Right lobe of liver (tissue), 6 donors: ENCODE results near the gene SLC27A6. TPM values are rescaled to one million over a fixed set of nuclear protein-coding genes. Genes with fewer than 3 reads are reported as not detected.
"Not testable (repeated sequence)": the region's sequence is repeated elsewhere in the genome, so short reads cannot be mapped to it uniquely, and the experiment has no call there.

Experiments used
- ATAC-seq, 4 donors: fragments of 200-7000 bp; cut with Tn5 transposase; one replicate each; pipeline ENCODE4 v1.9.1; 2020; ENCODE audit warnings: mild to moderate bottlenecking in 4 of 4, moderate library complexity in 4 of 4
- DNase-seq, 3 donors: peaks; one replicate each; pipeline ENCODE4 v3.0.0-alpha.2; 2020
- H3K27ac ChIP-seq, 3 donors: fragments of 200-600 bp; one replicate each; pipeline ENCODE4 v1.8.0; 2022
- H3K27me3 ChIP-seq, 2 donors: fragments of 200-600 bp; one replicate each; pipeline ENCODE4 v1.8.0; 2022
- H3K36me3 ChIP-seq, 4 donors: fragments of 200-600 bp; sonication (generic) in 1 of 4; one replicate each; pipeline versions ENCODE4 v1.5.1 to v1.8.0; 2017 to 2022; ENCODE audit warnings: control low read depth in 1 of 4
- H3K4me1 ChIP-seq, 4 donors: fragments of 200-600 bp; sonication (generic) in 1 of 4; one replicate each; pipeline versions ENCODE4 v1.5.1 to v1.8.0; 2017 to 2022; ENCODE audit warnings: control low read depth in 1 of 4
- H3K4me3 ChIP-seq, 3 donors: fragments of 200-600 bp; one replicate each; pipeline ENCODE4 v1.8.0; 2022
- H3K9me3 ChIP-seq, 4 donors: fragments of 200-600 bp; sonication (generic) in 1 of 4; one replicate each; pipeline versions ENCODE4 v1.5.1 to v1.8.0; 2017 to 2022; ENCODE audit warnings: control low read depth in 1 of 4
- POLR2A ChIP-seq: fragments of 450-650 bp; IDR thresholded peaks from one replicate; pipeline ENCODE4 v1.6.1; 2017; ENCODE audit warnings: antibody characterized with exemption, mild to moderate bottlenecking
- WGBS: methylation state at CpG from one replicate; pipeline ENCODE4 v1.1.6; 2018; ENCODE audit warnings: low coverage, low lambda C conversion rate; ENCODE audit not compliant: insufficient coverage; ENCODE audit errors: missing lambda C conversion rate; 5-methylcytosine and 5-hydroxymethylcytosine counted together
- intact Hi-C, 2 donors: fragments of 100-400 bp; cut with DNase I; formaldehyde crosslinking; loops; one replicate each; pipeline versions ENCODE4 v1.11.2 to v1.14.1; 2022
- total RNA-seq, 6 experiments: library from RNA; depleted of rRNA in 2 of 6; stranded (reverse); fragments of >200 nt in 2 of 6; fragmentation: NEBNext Ultra II Directional in 3 of 6; extraction: Animal tissue kit (Norgen Biotek cat#: 25700) in 3 of 6; gene quantifications; one replicate each; pipeline versions ENCODE4 v1.1.0 to v1.2.4, GENCODE V29; 2016 to 2023
- TF ChIP-seq, protein P1 (sequence below), 4 donors: fragments of 200-600 bp in 3 of 4; fragments of 450-650 bp in 1 of 4; IDR thresholded peaks; one replicate each; pipeline versions ENCODE4 v1.5.1 to v1.8.0; 2016 to 2022; ENCODE audit warnings: antibody characterized with exemption in 4 of 4, mild to moderate bottlenecking in 2 of 4
- donor health status: DM: no; HTN: yes; CAD: no.
- donor health status: DM: no; HTN: no; CAD: no.
- donor health status: DM: no; HTN: no; CAD: no.
- donor health status: DM: no; HTN: yes; CAD: no.
- donor health status: DM: no; HTN: yes; CAD: no.

The SLC27A6 gene
- total RNA-seq, 6 experiments from 2014 or later, result not detected

- no peak overlapping the region for H3K27ac ChIP-seq
- ATAC-seq, result no peak
- WGBS, result 43% methylated on average over 1 of the region's 1 CpG
Measured at GRCh38 chr5:129027260-129027659, 62.0 kb downstream of the SLC27A6 start.

GRCh38 chr5:129031886-129032683, 66.8 kb downstream of the SLC27A6 start:
- Histone ChIP-seq H3K27me3 (no peaks in the 10 kb centered on the region), H3K4me3 (no peak overlapping the region), H3K4me1 (no peaks in the 10 kb centered on the region), H3K36me3 (no peaks in the 10 kb centered on the region), H3K27ac (no peak overlapping the region), H3K9me3 (no peaks in the 10 kb centered on the region)
- no peak for ATAC-seq
- intact Hi-C loops, result no loop called here
- TF ChIP-seq, protein P1, sequence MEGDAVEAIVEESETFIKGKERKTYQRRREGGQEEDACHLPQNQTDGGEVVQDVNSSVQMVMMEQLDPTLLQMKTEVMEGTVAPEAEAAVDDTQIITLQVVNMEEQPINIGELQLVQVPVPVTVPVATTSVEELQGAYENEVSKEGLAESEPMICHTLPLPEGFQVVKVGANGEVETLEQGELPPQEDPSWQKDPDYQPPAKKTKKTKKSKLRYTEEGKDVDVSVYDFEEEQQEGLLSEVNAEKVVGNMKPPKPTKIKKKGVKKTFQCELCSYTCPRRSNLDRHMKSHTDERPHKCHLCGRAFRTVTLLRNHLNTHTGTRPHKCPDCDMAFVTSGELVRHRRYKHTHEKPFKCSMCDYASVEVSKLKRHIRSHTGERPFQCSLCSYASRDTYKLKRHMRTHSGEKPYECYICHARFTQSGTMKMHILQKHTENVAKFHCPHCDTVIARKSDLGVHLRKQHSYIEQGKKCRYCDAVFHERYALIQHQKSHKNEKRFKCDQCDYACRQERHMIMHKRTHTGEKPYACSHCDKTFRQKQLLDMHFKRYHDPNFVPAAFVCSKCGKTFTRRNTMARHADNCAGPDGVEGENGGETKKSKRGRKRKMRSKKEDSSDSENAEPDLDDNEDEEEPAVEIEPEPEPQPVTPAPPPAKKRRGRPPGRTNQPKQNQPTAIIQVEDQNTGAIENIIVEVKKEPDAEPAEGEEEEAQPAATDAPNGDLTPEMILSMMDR (IDR thresholded peaks at IDR 0.05), result no peak
- TF ChIP-seq POLR2A, result no peak
- no peak for DNase-seq

More at GRCh38 chr5:129027260-129027659, 62.0 kb downstream of the SLC27A6 start:
- Histone ChIP-seq H3K4me3 (no peak overlapping the region), H3K36me3 (no peaks in the 10 kb centered on the region), H3K4me1 (no peaks in the 10 kb centered on the region), H3K9me3 (no peaks in the 10 kb centered on the region), H3K27me3 (no peaks in the 10 kb centered on the region)
- DNase-seq, result no peak
- intact Hi-C loops, result no loop called here
- no peak for TF ChIP-seq POLR2A
- TF ChIP-seq, protein P1 (IDR thresholded peaks at IDR 0.05), result no peak

DNA sequence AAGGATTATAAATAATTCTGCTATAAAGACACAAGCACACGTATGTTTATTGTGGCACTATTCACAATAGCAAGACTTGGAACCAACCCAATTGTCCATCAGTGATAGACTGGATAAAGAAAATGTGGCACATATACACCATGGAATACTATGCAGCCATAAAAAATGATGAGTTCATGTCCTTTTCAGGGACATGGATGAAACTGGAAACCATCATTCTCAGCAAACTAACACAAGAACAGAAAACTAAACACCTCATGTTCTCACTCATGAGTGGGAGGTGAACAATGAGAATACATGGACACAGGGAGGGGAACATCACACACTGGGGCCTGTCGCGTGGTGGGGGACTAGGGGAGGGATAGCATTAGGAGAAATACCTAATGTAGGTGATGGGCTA, 71.0 kb downstream of the SLC27A6 start:
- H3K4me3 ChIP-seq, H3K27me3 ChIP-seq, ATAC-seq, H3K4me1 ChIP-seq, H3K9me3 ChIP-seq, DNase-seq, H3K27ac ChIP-seq, H3K36me3 ChIP-seq, intact Hi-C loops: not testable (repeated sequence)
- WGBS, result 91% methylated on average over 3 of the region's 3 CpGs

DNA sequence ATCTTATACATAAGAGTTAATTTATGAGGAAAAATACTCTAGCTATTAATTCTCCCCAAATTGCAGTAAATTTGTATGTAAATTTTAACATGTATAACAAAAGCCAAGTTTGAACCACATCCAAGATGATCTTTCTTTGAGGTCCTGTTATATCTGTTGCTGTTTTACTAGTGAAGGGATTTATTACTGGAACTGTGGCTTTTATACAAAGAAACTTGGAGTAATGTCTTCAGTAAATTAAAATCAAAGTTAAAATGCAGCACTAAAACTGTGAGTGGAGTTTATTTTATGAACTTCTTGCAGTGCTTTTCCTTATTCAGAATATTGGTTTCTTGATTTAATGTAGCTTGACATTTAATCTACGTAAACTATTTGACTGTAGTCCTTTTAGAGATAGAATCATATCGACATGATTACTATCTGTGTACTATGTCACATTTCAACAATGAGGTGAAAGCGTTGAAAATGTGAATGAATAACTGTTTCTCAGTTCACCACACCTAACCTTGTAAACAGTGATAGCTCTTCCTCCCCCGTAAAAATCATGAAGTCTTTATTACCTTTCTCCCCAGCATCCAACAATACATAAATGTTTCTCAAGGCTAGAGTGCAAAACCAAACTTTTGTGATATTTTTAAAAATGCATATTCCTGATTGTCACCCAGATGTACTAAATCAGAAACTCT, 76.1 kb downstream of the SLC27A6 start:
- Histone ChIP-seq H3K4me1 (no peaks in the 10 kb centered on the region), H3K27me3 (no peaks in the 10 kb centered on the region), H3K27ac (no peak overlapping the region), H3K9me3 (no peaks in the 10 kb centered on the region), H3K4me3 (no peak overlapping the region), H3K36me3 (no peaks in the 10 kb centered on the region)
- no peak for DNase-seq
- no peak for ATAC-seq
- intact Hi-C loops, result no loop called here
- TF ChIP-seq, protein P1 (IDR thresholded peaks at IDR 0.05), result no peak
- TF ChIP-seq POLR2A, result no peak
- WGBS, result 49% methylated on average over 4 of the region's 4 CpGs

GRCh38 chr5:129042306-129042705, 77.0 kb downstream of the SLC27A6 start:
- Histone ChIP-seq H3K27ac (no peak overlapping the region), H3K36me3 (no peaks in the 10 kb centered on the region), H3K4me3 (no peak overlapping the region), H3K9me3 (no peaks in the 10 kb centered on the region), H3K27me3 (no peaks in the 10 kb centered on the region), H3K4me1 (no peaks in the 10 kb centered on the region)
- DNase-seq (no peak), ATAC-seq (no peak)
- 69% methylated on average over 3 of the region's 4 CpGs for WGBS
- TF ChIP-seq, protein P1 (IDR thresholded peaks at IDR 0.05), result no peak
- TF ChIP-seq POLR2A, result no peak
- intact Hi-C loops, result no loop called here
